HG02678 (cell line): ENCODE data around the gene MT1M.
"Not testable (repeated sequence)": the region's sequence is repeated elsewhere in the genome, so short reads cannot be mapped to it uniquely, and the experiment has no call there.

Source experiments
- ATAC-seq: cut with Tn5 transposase; IDR thresholded peaks from one replicate; pipeline ENCODE4 v1.9.1; 2021; ENCODE audit warnings: mild to moderate bottlenecking, moderate library complexity; ENCODE audit not compliant: unreplicated experiment

The MT1M gene

DNA sequence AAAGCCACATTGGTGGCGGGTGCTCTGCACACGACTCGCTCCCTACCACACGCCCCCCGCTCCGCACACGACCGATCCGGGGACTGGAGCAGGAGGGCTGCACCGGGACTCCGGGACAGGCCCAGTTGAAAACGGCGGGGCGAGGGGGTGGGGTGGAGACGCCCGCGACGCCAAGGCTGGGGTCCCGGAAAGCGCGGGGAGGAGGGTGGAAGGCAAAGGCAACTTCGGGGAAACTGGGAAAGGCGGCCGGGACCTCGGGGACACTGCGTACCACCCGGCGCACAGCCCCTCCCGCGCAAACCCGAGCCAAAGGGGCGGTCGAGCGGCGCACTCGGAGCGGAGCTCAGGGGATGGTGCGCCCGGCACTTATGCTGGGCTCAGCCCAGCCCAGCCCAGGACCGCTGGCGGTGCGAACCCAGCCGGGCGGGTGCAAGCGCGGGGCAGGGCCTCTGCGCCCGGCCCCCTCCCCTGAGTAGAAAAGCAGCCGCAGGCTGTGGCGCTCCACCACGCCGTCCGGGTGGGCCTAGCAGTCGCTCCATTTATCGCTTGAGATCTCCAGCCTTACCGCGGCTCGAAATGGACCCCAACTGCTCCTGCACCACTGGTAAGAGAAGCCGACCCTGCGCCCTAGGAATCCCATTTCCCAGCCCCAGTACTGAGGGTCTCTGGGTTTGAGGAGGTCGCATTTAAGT lies at the start of gene MT1M:
MT1M (plus strand) TSS at position 504 of the 692 bp plus-strand sequence; CDS start at position 577, 73 bp downstream.
- no peak for ATAC-seq

DNA sequence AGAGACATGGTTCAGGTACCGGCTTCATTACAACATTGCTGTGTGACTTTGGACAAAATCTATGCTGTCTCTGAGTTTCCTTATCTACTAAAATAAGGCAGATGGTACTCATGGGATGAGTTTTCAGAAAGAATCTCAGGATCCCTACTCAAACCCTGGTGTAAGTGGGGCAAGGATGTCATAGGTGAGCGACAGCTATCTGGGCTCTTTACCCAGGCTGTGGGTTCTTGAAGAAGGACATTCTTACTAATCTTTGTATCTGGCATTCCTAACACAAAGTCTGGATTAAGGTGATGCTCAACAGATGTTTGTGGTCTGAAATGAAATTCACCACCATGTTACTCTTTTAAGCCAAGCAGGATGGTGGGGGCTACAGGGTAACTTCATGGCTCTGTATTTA lies 49.5 kb upstream of the MT1M start:
- not testable (repeated sequence) for ATAC-seq

DNA sequence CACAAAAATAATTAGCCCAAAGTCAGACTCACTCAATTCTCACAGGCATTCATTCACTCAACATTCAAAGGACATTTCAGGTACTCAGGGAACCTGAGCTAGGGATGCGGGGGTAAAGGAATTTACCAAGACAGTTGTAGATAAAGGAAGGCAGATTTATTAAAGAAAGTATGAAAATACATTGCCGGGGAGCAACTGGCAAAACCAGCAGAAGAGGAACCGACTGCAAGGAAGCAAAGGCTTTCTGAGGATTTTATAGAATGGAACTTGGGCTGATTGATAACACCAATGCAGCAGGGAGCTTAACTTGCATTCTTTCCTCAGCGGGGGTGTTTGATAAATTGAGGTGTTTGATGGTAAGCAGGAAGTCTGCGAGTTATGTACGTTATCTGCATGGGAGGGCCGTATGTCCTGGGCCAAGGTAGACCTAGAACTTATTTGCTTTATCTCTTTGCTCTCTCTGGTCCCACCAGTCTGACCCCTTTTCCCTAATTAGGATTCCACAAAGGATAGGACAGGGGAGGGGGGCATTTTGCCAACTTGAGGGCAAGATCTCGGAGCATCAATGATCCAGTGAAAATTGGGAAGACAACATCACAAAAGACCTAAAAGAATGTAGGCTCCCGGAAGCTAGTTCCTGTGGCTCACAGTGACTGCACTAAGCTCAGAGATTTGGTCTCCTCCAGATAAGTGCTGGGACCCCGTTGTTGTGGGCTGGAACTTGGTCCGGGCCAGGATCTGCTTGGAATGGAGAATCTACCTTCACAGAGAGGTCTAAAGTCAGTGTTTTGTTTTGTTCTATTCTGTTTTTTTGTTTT lies 48.9 kb upstream of the MT1M start:
- no peak for ATAC-seq

DNA sequence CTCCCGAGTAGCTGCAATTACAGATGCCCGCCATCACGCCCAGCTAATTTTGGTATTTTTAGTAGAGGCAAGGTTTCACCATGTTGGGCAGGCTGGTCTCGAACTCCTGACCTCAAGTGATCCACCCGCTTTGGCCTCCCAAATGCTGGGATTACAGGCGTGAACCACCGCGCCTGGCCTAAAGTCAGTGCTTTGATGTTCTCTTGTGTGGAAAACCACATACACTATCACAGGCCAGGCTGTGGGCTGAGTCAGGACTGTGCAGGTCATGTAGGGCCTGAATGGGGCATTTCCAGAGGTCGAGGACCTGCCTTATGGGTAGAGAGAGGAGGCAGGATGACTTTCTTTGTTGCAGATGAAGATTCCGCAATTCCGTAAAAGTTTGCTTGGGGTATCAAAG lies 48.2 kb upstream of the MT1M start:
- no peak for ATAC-seq

DNA sequence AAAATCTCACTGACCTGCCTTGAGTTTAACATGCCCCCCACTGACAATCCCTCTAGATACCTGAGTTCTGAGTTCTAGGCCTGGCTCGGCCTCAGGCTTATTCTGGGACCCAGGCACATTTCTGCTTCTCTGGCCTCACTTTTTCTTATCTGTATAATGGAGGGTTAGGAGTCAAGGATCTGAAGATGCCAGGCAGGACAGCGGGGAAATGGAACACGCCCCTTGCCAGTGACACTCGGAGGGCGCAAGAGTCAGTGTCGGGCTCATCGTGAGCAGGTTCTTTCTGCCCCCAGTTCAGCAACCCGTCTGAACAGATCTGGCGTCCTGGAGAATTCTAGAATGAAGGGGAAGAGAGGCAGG lies 43.7 kb upstream of the MT1M start:
- no peak for ATAC-seq

DNA sequence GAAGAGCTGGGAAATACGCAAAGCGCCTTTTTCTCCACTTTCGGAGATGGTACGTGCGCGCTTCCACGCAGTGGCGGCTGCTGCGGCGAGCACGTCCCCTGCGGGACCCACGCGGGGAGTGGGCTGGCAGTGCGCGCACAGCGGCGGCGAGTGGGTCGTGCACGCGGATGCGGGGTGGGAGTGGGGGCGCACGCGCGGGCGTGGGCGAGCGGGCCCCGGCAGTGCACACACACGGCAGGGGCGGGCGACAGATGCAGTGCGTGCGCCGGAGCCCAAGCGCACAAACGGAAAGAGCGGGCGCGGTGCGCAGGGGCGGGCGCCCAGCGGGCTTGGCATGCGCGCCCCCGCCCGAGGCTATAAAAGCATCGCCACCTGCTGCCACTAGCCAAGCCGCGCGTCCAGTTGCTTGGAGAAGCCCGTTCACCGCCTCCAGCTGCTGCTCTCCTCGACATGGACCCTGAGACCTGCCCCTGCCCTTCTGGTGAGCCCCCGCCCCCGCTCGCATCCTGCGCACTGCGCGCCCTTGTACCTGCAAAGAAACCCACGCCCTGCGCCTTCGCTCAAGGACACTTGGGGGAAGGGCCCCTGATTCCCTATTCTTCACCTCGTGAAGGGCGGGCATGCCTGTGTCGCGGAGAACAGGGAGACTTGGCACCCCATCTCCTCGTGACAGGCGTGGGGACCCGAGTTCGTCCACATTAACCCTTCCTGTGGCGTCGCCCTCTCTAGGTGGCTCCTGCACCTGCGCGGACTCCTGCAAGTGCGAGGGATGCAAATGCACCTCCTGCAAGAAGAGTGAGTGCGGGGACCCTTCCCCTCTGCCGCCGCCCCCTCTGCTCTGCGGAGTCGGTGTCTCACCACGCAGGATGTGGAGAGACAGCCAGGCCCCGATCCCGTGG lies 43.1 kb upstream of the MT1M start, which contains the start of gene MT3:
MT3 (plus strand) TSS at position 388 of the 899 bp plus-strand sequence; CDS start at position 451, 63 bp downstream.
- no peak for ATAC-seq

DNA sequence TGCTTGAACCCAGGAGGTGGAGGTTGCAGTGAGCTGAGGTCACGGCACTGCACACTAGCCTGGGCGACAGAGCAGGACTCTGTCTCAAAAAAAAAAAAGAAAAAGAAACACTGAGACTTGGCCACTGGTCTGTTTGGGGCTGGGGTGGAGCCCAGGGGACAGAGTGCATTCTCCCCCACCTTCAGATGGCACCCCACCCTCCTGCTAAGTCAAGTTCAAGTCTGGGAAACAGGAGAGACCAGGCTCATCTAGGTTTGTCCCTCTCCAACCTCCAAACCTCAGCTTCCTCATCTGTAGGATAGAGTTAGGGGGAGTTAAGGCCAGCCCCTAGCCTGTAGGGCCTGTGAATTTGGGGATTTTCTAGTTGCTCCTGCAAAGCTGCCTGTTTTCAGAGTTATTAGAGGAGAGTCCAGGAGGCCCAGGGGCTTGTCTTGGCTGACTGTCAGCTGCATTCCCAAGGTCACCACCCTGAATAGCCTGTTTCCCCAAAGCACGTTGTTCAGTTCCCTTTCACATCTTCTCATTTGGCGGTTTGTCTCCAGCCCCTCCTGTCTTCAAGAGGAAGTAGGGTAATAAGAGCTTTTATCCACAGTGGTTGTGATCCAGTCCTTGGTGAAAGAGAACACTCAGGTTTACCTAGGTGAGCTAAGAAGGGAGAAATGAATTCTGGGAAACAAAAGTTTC lies 40.9 kb upstream of the MT1M start:
- ATAC-seq: no peak

DNA sequence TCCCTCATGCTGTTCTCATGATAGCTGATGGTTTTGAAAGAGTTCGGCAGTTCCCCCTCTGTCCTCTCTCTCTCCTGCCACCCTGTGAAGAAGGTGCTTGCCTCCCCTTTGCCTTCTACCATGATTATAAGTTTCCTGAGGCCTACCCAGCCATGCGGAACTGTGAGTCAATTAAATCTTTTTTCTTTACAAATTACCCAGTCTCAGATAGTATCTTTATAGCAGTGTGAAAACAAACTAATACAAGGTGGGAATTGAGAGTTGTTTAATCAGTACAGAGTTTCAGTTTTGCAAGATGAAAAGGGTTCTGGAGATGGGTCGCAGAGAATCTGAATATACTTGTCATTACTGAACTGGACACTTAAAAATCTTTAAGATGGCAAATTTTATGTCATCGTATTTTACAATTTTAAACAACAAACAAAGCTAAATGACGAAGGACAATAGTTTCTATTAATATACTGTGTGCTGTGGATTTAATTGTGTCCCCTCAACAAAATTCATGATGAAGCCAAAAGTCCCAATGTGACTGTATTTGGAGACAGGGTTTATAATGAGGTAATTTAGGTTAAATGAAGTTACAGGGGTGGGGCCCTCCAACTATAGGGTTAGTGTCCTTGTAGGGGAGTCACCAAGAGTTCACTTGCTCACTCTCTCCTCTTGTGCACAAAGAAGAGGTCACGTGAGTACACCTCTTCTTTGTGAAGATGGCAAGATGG lies 38.7 kb upstream of the MT1M start:
- ATAC-seq: no peak

DNA sequence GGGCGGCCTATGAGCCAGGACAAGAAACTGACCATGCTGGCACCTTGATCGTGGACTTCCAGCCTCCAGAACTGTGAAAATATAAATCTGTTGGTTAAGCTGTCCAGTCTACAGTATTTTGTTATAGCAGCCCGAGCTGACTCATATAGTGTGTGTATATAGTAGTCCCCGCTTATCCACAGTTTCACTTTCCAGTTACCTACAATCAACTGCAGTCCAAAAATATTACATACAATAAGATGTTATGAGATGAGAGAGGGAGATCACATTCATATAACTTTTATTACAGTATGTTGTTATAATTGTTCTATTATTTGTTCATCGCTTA lies 38.2 kb upstream of the MT1M start:
- ATAC-seq: no peak

DNA sequence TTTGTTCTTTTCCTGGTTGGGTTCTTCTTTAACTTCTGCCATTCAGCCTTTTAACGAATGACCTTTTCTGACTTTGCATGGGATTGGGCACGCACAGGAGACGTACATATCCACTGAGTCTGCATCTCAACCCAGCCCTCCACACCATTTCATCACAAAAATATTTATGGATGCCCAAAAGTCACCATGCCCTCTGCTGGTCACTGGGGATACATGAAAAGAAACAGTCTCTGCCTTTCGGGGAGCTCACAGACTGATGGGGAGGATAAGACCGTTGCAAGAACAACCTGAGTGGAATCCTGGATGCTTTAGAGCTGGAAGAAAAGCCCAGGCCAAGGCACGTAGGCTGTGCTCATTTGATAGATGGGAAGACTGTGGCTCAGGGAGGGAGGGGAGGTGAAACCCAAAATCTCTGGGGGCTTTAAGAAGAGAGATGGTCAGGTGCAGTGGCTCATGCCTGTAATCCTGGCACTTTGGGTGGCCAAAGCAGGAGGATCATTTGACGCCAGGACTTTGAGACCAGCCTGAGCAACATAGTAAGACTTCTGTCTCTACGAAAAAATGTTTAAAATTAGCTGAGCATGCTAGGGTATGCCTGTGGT lies 32.0 kb upstream of the MT1M start:
- no peak for ATAC-seq

DNA sequence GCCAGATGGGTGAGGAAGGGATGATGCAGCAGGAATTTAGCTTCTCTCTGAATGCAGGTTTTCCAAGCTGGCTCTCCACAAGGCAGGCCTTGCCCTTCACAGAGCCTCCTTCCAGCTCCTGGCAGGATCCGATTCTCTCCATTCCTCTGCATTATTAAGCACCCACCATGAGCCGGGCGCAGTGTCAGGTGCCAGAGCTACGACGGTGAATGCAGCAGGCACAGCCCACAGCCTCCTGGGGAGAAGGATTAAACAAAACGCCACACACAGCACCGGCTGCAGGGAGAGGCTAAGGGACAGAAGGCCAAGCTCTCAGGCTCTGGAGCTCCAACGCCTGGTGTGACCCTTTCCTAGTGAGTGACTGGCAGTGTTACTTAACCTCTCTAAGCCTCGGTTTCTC lies 31.1 kb upstream of the MT1M start:
- no peak for ATAC-seq

DNA sequence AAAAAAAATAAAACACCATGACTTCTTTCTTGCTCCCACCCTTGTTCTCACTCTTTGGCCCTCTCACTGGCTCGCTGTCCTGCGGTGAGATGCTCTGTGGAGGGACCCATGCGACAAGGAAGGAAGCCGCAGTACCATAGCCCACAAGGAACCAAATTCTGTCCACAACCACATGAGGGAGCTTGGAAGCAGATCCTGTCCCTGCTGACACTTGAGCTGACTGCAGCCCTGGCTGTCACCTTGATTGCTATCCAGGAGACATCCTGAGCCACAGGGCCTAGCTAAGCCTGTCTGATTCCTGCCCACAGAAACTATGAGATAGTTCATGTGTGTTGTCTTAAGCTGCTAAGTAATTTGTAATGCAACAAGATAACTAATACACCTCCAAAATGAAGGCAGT lies 28.9 kb upstream of the MT1M start:
- no peak for ATAC-seq

DNA sequence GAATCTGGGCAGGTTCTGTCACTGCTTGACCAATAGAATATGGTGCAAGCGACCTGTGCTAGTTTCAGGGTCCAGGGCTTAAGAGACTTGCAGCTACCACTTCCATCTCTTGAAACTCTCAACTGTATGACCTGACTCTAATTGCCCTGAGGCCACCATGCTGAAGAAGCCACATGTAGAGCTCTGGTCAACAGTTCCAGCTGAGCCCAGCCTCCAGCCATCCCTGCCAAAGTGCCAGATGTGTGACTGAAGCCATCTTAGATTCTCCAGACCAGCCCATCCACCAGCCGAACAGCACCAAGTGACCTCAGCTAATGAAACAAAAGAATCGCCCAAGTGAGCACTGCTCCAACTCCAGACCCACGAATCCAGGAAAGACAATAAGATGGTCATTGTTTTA lies 27.5 kb upstream of the MT1M start:
- ATAC-seq: no peak

DNA sequence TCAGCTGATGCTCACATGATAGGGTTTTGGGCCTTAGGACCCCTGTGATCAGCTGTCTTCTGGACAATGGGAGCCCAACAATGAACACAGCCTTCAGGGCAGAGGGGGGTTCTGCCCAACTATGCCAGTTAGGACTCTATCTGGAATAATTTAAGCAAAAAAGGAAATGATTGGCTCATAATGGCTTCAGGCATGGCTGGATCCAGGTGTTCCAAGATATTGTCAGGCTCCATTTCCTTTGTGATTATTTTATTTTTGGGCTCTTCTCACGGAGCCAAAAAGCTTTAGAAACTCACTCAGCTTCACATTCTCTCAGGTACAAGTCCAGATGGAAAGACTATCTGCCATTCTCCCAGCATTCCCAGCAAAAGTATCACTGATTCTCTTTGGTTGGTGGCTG lies 27.0 kb upstream of the MT1M start:
- ATAC-seq: no peak

DNA sequence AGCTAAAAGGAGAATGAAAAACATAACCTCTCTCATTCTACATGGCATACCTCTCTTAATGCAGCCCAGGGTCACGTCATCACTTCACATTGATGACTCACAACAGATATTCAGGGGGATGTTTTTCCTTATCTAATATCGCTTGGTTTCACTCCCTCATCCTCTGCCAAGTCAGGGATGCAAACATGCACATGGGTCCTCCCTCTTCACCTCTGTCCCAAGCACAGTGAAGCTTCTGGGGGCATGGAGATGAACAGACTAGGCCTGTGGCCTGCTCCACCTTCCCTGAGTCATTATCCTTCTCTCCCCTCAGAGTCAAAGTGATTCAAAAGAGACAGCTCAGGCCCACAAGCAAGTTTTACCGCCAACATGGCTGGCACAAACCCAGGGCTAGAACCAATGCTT lies 26.4 kb upstream of the MT1M start:
- ATAC-seq: no peak

DNA sequence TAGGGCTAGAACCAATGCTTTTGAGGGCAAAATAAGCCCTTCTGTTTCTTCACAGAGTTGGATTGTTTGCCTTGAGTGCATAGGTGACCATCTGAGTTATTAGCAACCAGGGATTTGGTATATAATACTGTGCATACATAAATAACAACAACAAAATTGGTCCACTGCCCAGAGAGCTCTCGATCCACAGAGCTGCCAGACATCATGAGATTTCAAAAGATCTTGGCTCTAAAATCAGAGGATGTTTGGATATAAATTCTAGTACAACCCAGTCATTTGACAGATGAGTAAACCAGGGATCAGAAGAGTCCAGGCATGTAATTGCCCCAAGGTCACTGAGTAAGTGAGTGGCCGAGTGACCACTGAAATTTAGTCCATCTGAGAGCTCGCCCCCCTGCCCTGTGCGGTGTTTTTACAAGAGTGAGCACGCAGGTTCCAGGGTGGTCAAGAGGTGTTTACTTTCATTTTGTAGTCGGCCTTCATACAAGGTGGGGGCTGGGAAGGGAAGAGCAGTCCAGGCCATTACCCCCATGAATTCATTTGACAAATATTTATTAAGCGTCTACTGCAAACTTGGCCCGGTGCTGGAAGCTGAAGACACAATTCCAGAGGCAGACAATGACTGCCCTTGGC lies 25.9 kb upstream of the MT1M start:
- ATAC-seq: no peak

DNA sequence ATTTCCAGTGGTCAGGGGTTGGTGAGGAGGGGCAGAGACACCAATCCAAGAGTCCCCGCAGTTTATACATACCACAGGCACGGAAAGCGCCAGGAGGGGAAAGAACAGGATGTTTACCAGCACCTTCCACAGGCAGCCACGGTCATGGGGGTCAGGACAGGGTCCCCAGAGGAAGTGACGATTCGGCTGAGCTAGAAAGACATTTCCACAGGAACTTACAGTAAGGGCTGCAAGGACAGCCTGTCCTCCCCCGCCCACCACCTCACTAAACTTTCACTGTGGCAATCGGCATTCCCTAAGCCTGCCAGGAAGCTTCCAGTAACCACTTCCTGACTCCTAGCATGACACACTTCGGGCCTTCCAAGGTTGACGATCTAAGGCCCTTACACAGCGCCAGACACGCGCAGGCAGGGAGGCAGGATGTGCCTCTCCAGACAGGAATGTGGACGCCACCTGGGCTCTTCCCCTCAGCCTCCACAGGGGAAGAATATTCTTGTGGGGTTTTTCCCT lies 25.3 kb upstream of the MT1M start:
- no peak for ATAC-seq

DNA sequence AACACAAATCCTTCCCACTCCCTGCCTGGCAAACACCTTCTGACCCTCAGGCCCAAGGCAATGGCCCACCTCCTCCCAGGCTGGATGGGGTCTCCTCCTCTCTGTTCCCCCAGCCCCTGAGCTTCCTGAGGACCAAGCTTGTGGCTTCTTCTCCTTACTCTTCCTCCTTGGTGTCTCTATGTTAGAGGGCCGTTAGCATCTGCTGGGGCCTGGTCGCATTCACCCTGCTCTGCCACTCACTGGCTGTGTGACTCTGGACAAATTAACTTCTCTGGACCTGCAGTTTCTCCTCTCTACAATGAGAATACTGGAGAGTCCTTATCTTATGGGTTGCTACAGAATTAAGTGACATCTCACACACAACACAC lies 24.8 kb upstream of the MT1M start:
- ATAC-seq: no peak
